ENCODE data around the gene OPHN1.
"Not testable (repeated sequence)": the region's sequence is repeated elsewhere in the genome, so short reads cannot be mapped to it uniquely, and the experiment has no call there.

The OPHN1 gene

DNA sequence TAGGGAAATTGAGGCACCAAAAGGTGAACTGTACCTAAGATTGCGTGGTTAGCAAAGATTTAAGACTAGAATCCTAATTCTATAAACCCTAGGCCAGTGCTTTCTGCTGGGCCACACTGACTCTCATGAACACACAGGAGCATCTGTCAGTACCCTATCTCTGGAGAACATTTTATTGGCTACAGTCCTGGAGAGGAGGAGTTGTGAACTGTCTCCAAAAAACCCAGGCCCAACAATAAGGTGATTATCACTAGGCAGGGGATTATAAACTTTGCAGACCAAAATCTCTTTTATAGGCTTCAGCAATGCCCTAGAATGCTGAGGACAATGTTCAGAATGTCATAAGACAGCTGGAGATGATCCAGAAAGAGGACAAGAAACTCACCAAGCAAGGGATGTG, 24.1 kb downstream of the OPHN1 start:
- Mint-ChIP-seq H3K27ac (no peak overlapping the region), H3K27me3 (no peaks in the 10 kb centered on the region), H3K4me3 (no peak overlapping the region), H3K36me3 (no peaks in the 10 kb centered on the region), H3K9me3 (ENCODE audit: low read depth) (no peaks in the 10 kb centered on the region), H3K4me1 (ENCODE audit: low read depth) (no peaks in the 10 kb centered on the region)

DNA sequence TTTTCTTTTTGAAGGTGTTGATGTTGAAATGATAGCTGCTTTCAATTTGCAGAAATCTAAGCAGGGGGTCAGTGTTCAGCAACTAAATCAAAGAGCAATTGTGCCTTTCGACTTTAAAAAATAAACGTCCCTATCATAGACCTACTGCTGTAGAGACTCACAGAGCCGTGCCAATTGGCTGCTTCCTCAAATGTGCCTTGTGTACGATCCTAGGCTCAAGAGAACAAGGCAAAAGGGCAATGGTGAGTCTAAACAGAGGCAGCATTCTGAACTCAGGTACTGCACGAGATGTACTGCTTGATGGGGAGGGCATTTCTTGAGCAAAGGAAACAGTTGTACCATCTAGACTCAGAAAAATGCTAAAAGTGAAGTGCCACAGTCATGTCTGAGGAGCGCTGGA, 29.8 kb downstream of the OPHN1 start:
- Mint-ChIP-seq H3K4me1 (ENCODE audit: low read depth) (no peaks in the 10 kb centered on the region), H3K4me3 (no peak overlapping the region), H3K27me3 (peaks cover 2% of the 10 kb centered on the region), H3K9me3 (ENCODE audit: low read depth) (no peaks in the 10 kb centered on the region), H3K27ac (no peak overlapping the region), H3K36me3 (no peaks in the 10 kb centered on the region)

DNA sequence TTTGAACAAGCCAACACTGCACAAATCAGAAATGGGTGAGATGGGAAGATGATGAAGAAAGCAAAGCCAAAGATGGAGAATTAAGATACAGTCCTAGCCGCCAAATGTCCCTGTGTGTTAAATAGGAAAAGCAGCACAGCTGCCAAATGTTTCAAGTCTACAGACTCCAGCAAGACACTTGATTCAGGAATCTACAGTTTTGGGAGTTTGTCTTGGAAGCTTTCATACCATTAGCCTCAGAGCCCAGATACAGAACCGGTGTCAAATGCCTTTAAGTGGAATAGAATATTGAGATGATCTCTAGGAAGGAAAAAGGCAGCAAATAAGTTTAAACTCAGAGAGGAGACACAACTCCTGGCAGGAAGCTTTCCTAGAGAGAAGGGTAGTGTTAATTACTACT, 30.3 kb downstream of the OPHN1 start:
- Mint-ChIP-seq H3K4me1 (ENCODE audit: low read depth) (no peaks in the 10 kb centered on the region), H3K4me3 (no peak overlapping the region), H3K36me3 (no peaks in the 10 kb centered on the region), H3K27me3 (peaks cover 2% of the 10 kb centered on the region), H3K9me3 (ENCODE audit: low read depth) (no peaks in the 10 kb centered on the region), H3K27ac (no peak overlapping the region)

DNA sequence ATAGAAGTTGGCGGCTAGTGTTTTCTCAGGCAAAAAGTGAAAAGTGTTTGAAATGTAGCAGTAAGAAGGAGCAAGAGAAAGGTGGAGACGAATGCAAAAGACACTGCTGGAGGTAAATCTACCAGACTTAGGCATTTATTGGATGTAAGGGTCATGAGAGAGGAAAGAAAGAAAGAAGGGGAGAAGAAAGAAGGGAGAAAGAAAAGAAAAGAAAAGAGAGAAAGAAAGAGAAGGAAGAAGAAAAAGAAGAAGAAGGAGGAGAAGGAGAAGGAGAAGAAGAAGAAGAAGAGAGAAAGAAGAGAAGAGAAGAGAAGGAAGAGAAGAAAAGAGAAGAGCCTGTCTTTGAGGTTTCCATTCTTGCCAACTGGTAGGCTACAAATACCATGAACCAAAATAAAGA, 31.2 kb downstream of the OPHN1 start:
- Mint-ChIP-seq H3K9me3 (ENCODE audit: low read depth) (no peaks in the 10 kb centered on the region), H3K27me3 (peaks cover 2% of the 10 kb centered on the region), H3K27ac (no peak overlapping the region), H3K4me1 (ENCODE audit: low read depth) (no peaks in the 10 kb centered on the region), H3K4me3 (no peak overlapping the region), H3K36me3 (no peaks in the 10 kb centered on the region)

DNA sequence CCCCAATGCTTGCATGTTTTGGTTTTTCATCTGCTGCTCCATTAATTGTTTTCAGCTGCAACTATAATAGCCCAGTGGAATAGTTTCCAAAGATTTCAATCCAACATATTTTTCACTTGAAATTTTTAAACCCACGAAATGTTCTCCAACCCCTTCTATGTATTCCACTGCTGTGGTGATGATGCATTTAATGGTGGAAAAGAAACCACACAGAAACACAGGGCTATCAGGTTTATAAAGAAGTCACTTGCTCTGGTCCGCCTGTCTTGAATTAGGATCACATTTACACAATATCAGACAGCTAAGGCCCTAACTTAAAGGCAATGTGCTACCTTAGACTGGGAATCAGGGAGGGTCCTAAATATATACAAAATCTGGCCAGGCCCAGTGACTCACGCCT, 35.0 kb downstream of the OPHN1 start:
- peaks cover 2% of the 10 kb centered on the region for H3K27me3 Mint-ChIP-seq
- H3K9me3 Mint-ChIP-seq (ENCODE audit: low read depth): no peaks in the 10 kb centered on the region
- no peaks in the 10 kb centered on the region for H3K4me1 Mint-ChIP-seq (ENCODE audit: low read depth)
- no peak overlapping the region for H3K4me3 Mint-ChIP-seq
- H3K27ac Mint-ChIP-seq: no peak overlapping the region
- H3K36me3 Mint-ChIP-seq: no peaks in the 10 kb centered on the region

DNA sequence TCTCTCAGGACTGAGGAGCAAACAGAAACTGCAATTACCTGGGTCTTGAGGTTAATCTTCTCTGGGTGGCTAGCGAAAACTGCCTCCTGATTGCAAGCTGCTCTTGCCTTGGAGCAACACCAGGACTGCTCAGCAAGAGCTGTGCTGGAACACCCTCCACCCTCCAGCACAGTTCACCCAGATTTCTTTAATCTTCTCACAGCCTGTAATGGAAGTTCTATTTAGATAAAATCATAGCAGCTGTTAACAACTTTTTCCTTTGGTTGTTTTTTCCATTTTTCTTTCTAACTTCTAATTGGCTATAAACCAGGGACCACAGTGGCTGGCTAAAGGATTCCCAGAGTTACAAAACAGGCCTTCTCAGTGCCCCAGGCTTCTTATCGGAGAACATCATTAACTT, 36.3 kb downstream of the OPHN1 start:
- H3K4me1 Mint-ChIP-seq (ENCODE audit: low read depth): no peaks in the 10 kb centered on the region
- H3K27ac Mint-ChIP-seq: no peak overlapping the region
- no peaks in the 10 kb centered on the region for H3K36me3 Mint-ChIP-seq
- H3K9me3 Mint-ChIP-seq (ENCODE audit: low read depth): no peaks in the 10 kb centered on the region
- no peak overlapping the region for H3K4me3 Mint-ChIP-seq
- peaks cover 2% of the 10 kb centered on the region for H3K27me3 Mint-ChIP-seq

DNA sequence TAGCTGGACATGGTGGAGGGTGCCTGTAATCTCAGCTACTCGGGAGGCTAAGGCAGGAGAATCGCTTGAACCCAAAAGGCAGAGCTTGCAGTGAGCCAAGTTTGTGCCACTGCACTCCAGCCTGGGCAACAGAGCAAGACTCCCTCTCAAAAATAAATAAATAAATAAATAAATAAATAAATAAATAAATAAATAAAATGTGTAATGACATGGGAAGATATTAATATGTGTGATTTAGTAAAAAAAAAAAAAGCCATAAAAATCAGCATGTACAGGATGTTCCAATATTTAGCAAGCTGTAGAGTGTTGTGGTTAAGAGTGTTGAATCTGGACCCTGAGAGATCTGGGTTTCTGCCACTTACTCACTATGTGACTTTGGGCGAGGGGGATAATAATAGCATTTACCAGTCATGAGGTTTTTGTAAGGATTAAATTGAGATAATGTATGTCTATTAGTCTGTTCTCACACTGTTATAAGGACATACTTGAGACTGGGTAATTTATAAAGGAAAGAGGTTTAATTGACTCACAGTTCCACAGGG, 43.8 kb downstream of the OPHN1 start:
- not testable (repeated sequence) for H3K9me3 Mint-ChIP-seq (ENCODE audit: low read depth); H3K27me3 Mint-ChIP-seq; H3K27ac Mint-ChIP-seq; H3K4me3 Mint-ChIP-seq; H3K36me3 Mint-ChIP-seq; H3K4me1 Mint-ChIP-seq (ENCODE audit: low read depth)

DNA sequence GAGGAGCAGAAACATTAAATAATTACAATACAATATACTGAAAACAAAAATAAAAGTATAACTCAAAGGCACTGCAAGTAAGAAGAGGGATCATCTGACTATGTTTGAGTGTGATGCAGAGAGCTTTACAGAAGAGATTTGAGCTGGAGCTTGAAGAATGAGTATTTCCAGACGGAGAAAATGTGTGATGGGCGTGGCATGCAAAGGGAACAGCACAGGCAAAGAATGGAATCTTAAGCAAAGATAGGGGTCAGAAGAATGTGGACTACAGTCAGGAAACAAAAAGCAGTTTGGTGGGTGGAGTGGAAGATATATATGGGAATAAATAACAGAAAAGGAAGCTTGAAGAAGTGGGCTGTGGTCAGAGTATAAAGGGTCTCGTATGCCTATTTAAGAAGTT, 45.5 kb downstream of the OPHN1 start:
- H3K36me3 Mint-ChIP-seq: no peaks in the 10 kb centered on the region
- H3K9me3 Mint-ChIP-seq (ENCODE audit: low read depth): no peaks in the 10 kb centered on the region
- H3K4me3 Mint-ChIP-seq: no peak overlapping the region
- H3K27ac Mint-ChIP-seq: no peak overlapping the region
- no peaks in the 10 kb centered on the region for H3K4me1 Mint-ChIP-seq (ENCODE audit: low read depth)
- H3K27me3 Mint-ChIP-seq: no peaks in the 10 kb centered on the region

DNA sequence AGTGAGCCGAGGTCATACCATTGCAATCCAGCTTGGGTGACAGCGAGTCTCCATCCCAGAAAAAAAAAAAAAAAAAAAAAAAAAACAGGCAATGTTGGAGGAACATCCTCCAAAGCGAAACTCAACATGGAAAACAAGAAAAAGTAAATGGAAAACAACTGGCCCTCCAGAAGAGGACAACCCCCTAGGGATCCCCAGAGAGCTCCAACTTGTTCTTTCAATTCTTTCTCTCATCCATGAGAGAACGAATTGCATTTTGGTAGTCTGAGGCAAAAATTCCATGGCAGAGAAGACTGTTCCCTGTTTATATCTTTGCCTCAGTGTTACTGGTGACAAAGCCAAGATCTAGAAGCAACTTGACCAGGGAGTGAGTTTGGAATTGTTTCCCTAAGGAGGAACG, 49.8 kb downstream of the OPHN1 start:
- H3K27ac Mint-ChIP-seq: no peak overlapping the region
- H3K4me3 Mint-ChIP-seq: no peak overlapping the region
- H3K4me1 Mint-ChIP-seq (ENCODE audit: low read depth): no peaks in the 10 kb centered on the region
- H3K36me3 Mint-ChIP-seq: no peaks in the 10 kb centered on the region
- no peaks in the 10 kb centered on the region for H3K27me3 Mint-ChIP-seq
- H3K9me3 Mint-ChIP-seq (ENCODE audit: low read depth): no peaks in the 10 kb centered on the region

DNA sequence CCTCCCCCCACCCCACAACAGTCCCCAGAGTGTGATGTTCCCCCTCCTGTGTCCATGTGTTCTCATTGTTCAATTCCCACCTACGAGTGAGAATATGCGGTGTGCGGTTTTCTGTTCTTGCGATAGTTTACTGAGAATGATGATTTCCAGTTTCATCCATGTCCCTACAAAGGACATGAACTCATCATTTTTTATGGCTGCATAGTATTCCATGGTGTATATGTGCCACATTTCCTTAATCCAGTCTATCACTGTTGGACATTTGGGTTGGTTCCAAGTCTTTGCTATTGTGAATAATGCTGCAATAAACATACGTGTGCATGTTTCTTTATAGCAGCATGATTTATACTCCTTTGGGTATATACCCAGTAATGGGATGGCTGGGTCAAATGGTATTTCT, 55.7 kb downstream of the OPHN1 start:
- H3K4me1 Mint-ChIP-seq (ENCODE audit: low read depth); H3K27ac Mint-ChIP-seq; H3K9me3 Mint-ChIP-seq (ENCODE audit: low read depth); H3K36me3 Mint-ChIP-seq; H3K4me3 Mint-ChIP-seq; H3K27me3 Mint-ChIP-seq: not testable (repeated sequence)

DNA sequence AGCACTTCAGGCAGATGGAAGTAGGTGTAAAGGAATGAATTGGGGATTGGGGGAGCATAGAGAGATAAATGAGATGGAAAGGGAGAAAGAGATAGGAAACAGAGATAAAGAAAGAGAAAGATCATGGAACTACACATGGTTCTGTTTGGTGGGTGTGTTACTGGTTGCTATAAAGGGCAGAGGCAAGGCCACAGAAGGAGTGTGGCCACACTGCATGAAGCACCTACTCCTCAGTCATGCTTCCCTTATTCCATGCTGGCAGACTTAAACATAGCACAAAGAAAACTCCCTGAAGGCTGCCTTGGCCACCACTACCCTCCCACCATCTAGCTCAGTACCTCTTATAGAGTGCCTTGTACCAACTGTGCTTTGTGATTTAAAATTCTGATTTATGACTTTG, 56.9 kb downstream of the OPHN1 start:
- Mint-ChIP-seq H3K4me1 (ENCODE audit: low read depth) (no peaks in the 10 kb centered on the region), H3K4me3 (no peak overlapping the region), H3K36me3 (no peaks in the 10 kb centered on the region), H3K27me3 (no peaks in the 10 kb centered on the region), H3K9me3 (ENCODE audit: low read depth) (no peaks in the 10 kb centered on the region), H3K27ac (no peak overlapping the region)

DNA sequence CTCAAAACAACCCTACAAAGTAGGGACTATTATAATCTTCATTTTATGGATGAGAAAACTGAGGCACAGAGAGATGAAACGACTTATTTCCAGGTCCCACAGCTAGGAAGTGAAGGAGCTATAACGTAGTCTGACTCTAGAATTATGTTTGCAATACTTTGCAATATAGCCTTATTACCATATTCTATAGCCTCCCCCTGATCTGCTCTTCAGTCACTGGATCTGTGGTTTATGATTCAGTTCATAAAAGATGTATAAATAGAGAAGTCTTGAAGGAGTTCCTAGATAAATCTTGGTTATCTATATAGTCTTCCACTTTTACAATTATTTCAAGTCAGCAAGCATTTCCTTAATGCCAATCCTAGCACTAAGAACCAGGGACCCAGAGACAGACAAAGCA, 57.5 kb downstream of the OPHN1 start:
- Mint-ChIP-seq H3K4me3 (no peak overlapping the region), H3K9me3 (ENCODE audit: low read depth) (no peaks in the 10 kb centered on the region), H3K4me1 (ENCODE audit: low read depth) (no peaks in the 10 kb centered on the region), H3K27ac (no peak overlapping the region), H3K36me3 (no peaks in the 10 kb centered on the region), H3K27me3 (no peaks in the 10 kb centered on the region)

DNA sequence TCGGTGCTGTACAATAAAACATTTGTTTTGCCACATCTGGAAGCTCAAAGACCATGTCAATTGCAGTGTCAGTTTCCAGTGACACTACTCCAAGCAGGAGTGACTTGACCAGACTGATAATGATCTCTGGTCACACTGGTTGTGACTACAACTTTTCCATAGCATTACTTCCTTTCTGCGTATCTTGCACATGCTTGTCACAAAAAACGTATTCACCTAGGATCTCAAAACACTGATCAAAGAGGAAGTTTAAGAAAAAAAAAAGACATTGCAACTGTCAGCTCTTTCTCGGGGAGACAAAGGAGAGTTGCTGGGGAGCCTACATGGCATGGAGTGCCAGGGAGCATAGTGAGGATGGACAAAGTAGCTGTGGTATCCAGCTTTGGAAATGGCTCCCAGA, 60.6 kb downstream of the OPHN1 start:
- Mint-ChIP-seq H3K4me3 (no peak overlapping the region), H3K9me3 (ENCODE audit: low read depth) (peaks cover 4% of the 10 kb centered on the region), H3K36me3 (no peaks in the 10 kb centered on the region), H3K27ac (no peak overlapping the region), H3K27me3 (no peaks in the 10 kb centered on the region), H3K4me1 (ENCODE audit: low read depth) (no peaks in the 10 kb centered on the region)

DNA sequence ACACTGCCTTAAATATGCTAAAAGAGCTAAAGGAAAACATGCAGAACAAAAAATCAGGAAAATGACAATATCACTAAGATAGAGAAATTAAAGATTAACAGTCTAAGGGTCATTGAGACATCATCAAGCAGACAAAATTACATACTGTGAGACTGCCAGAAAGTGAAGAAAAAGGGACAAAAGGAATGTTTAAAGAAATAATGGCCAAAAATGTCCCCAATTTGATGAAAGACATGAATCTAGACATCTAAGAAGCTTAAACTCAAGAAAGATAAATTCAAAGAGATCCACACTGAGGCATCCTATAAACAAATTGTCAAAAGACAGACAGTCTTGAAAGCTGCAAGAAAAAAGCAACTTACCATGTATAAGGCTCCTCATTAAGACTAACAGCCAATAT, 63.7 kb downstream of the OPHN1 start:
- Mint-ChIP-seq H3K9me3 (ENCODE audit: low read depth) (peaks cover 4% of the 10 kb centered on the region), H3K27me3 (no peaks in the 10 kb centered on the region), H3K4me3 (no peak overlapping the region), H3K36me3 (no peaks in the 10 kb centered on the region), H3K4me1 (ENCODE audit: low read depth) (no peaks in the 10 kb centered on the region), H3K27ac (no peak overlapping the region)

DNA sequence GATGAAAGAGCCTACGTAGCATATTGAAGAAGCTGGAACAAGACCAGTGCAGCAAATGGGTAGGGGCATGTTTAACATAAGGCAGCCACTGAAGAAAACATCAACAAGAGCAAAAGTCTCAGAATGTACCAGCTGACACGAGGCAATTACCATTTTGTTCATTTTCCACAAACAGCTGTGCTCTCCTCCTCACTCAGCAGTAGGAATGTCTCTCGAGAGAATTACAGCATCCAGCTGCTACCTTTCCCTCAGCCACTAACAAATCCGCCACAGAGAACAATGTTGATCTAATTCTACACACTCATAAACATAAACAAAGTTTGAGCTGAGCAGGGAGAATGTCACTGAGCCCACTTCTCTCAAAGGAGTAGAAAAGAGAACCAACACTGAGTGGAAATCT, 68.0 kb downstream of the OPHN1 start:
- Mint-ChIP-seq H3K9me3 (ENCODE audit: low read depth) (peaks cover 4% of the 10 kb centered on the region), H3K27ac (no peak overlapping the region), H3K27me3 (no peaks in the 10 kb centered on the region)

DNA sequence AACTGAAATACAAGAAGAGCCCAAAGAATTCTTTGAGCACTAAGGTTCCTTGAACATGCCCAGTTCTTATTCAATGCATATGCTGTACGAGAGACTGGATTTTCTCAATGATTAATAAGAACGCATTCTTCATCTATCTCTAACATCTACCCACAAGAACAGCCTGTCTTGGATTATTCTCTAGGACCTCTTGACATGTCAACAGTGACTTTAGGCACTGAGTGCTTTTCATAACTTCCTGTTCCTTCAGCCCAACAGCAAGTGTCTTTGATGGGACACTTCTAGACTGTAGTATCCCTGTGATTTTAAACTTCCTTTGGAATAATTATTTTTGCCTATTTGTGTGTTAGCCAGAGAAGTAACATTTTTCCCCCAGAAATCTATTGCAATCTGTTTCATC, 69.3 kb downstream of the OPHN1 start:
- Mint-ChIP-seq H3K36me3 (no peaks in the 10 kb centered on the region), H3K4me3 (no peak overlapping the region), H3K27me3 (no peaks in the 10 kb centered on the region), H3K27ac (no peak overlapping the region), H3K9me3 (ENCODE audit: low read depth) (no peaks in the 10 kb centered on the region), H3K4me1 (ENCODE audit: low read depth) (no peaks in the 10 kb centered on the region)

More for the DNA sequence above, 68.0 kb downstream of the OPHN1 start:
- no peaks in the 10 kb centered on the region for H3K4me1 Mint-ChIP-seq (ENCODE audit: low read depth)
- H3K36me3 Mint-ChIP-seq: no peaks in the 10 kb centered on the region
- no peak overlapping the region for H3K4me3 Mint-ChIP-seq

DNA sequence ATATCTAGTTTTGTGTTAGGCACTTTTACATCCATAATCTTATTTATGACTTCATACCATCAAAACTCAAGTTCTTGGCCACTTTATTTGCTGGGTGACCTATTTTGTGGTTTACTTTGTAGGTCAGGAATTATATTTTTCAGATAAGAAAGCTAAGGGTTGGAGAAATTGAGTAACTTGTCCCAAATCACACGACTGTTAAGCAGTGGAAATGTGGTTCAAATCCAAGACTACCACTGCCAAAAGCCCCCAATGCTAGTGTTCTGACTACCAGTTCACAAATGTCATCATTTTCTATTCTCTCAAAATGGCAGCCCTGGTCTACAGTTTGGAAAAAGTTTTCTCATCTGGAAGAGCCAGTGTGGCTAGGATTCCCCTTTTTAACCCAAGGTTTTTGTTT, 74.6 kb downstream of the OPHN1 start:
- H3K36me3 Mint-ChIP-seq: no peaks in the 10 kb centered on the region

More for the DNA sequence above, 74.6 kb downstream of the OPHN1 start:
- Mint-ChIP-seq H3K27me3 (no peaks in the 10 kb centered on the region), H3K4me3 (no peak overlapping the region), H3K4me1 (ENCODE audit: low read depth) (no peaks in the 10 kb centered on the region), H3K27ac (no peak overlapping the region), H3K9me3 (ENCODE audit: low read depth) (no peaks in the 10 kb centered on the region)

Data from activated naive CD8-positive, alpha-beta T cell (primary cell).